ENCODE results near the gene XRN1.
"Not testable (repeated sequence)": the region's sequence is repeated elsewhere in the genome, so short reads cannot be mapped to it uniquely, and the experiment has no call there.

The XRN1 gene

GRCh38 chr3:142447852-142448823 is at the start of gene XRN1:
TSS of gene XRN1 (minus strand) at chr3:142448037. CDS start at chr3:142447944, 93 bp downstream.
- peak; percentile 89 for DNase-seq (ENCODE audit: low spot score)

DNA sequence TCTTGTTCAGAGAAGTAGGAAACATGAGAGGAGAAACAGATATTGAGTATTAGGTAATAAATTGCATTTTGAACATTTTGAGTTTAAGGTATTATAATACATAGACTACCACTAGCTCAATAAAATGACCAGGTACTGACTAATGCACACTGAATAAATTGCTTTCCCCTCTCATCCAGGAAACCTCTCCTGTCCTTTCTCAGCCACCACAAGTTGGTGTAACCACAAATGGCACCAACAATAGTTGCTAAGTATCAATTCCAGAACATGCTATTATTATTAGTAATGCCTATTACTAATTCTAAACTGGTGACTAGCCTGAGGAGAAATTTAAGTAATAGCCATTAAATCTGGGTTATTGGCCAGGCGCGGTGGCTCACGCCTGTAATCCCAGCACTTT is 47.3 kb upstream of the XRN1 start:
- no peak for DNase-seq (ENCODE audit: low spot score)

GRCh38 chr3:142492184-142492583 is 44.3 kb upstream of the XRN1 start:
- no peak for DNase-seq (ENCODE audit: low spot score)

- no peak for DNase-seq (ENCODE audit: low spot score)
Measured at GRCh38 chr3:142489572-142490323, 41.9 kb upstream of the XRN1 start.

DNA sequence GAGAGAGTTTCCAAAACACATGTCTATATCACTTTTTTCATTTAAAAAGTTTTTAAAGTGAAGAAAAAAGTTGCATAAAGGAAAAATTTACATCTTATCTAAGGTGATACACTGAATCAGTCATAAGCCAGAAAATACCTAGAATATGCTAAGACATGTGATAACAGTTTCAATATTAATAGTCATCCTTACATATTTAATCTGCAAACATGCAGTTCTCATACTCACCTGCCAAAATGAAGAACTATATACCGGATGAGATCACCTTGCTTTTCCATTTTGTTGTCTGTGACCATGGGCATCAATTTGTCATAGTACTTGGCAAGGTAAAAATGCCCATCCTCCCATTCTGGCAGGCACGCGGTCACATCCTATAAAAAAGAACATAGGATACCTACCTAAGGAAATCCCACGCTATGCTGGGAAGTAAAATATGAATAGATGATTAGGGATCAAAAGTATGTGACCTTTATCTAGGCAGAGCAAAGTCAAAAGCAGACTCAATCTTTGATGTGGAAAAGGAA is 37.1 kb upstream of the XRN1 start:
- no peak for DNase-seq (ENCODE audit: low spot score)

GRCh38 chr3:142481196-142481595 is 33.4 kb upstream of the XRN1 start:
- no peak for DNase-seq (ENCODE audit: low spot score)

GRCh38 chr3:142470826-142471225 is 23.0 kb upstream of the XRN1 start:
- DNase-seq (ENCODE audit: low spot score), result no peak

GRCh38 chr3:142468456-142468855 is 20.6 kb upstream of the XRN1 start:
- no peak for DNase-seq (ENCODE audit: low spot score)

DNA sequence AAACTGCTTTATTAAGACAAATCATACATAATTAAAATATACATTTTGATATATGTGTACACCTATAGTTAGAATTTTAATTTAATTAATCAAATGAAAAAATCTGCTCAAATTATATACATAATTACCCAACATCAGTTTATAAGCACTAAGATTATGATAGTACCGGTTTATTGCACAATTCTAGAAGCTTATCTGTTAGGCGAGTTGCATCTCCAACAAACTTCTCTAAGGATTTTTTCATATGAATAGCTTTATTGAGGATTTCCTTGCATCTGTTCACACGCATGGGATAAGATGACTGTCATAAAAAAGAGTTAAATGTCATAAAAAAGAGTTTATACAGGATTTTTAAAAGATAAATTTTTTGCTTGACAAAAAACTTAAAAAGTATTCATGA is 19.9 kb upstream of the XRN1 start:
- DNase-seq (ENCODE audit: low spot score), result no peak

- DNase-seq (ENCODE audit: low spot score), result no peak
Measured at GRCh38 chr3:142460689-142461088, 12.9 kb upstream of the XRN1 start.

DNA sequence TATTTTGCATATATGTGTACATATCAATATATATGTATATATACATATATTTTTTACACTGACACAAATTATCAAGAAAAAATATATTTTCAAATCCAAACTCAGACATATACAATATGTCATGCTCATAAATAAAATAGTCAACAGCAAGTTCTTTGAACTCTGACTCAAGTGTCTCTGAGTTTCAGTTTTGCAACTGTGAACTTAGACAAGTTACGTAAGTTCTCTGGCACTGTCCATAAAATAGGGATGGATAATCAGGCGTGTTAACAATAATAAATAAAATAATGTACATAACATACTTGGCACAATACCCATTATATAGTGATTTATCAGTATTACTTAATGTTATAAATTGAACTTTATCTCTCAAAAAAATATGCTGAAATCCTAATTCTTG is 12.1 kb upstream of the XRN1 start:
- no peak for DNase-seq (ENCODE audit: low spot score)

DNA sequence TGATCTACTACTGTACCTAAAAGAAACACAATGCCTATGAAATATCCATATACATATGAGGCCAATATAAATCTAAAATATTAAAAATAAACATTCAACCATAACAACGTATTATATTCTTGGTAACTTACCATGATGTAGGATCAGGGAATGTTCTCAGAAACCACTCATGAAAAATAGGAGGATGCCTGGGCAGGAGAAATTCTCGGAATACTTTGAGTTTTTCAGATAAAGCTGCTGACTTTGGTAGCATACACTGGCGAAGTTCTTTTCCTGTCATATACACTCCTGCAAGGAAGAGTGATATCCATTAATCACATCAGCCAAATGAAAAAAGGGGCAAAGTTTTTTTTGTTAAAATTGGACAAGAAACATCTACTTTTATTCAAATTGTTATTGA is 11.3 kb upstream of the XRN1 start:
- no peak for DNase-seq (ENCODE audit: low spot score)

DNA sequence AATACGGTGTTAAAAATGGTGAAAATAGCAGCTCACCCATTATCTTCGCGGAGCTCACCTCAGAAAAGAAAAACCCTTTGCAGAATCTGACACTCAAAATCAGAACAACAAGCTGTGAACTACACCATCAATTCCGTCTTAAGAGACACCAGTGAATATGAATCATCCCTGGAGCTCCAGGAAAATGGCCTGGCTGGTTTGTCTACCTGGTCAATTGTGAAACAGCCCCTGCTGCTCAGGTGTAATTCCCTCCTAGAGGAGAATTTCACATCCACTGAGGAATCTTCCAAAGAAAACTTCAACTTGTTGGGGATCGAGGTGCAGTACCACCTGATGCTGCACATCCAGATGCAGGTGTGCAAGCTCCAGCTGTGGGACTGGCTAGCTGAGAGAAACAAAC is 3.0 kb upstream of the XRN1 start:
- no peak for DNase-seq (ENCODE audit: low spot score)

DNA sequence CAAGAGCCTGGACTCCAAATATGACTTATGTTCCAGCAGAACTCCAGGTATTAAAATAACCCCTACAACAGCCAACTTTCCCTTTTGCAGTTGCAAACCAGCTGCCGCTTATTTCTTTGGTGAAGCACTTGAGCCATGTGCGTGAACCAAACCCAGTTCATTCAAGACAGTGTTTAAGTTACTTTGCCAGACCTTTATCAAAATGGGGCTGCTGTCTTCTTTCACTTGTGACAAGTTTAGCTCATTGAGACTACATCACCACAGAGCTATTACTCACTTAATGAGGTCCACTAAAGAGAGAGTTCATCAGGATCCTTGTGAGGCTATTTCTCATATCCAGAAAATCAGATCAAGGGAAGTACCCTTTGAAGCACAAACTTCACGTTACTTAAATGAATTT is 2.4 kb upstream of the XRN1 start:
- no peak for DNase-seq (ENCODE audit: low spot score)

GRCh38 chr3:142447301-142447851 is 461 bp downstream of the XRN1 start:
- DNase-seq (ENCODE audit: low spot score), result peak; percentile 56

DNA sequence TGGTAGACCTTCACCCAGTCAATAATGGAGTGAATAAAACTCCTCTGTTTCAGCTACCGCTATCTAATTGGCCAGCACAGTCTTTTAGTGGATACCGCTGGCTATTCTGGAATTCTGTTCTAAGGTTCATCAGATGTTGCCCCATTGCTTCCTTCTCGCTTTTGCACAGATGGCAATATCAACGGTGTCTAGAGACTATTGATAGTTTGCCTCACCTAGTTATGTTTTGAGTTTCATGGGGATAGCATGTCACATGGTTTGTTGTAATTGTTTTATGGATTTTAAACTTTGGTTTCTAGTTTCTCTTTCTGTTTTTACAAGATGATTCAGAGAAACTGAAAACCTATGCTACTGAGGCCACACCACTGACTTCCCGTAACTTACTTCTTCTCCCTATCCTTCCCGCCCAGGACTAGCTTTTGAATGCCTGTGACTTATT is 2.0 kb downstream of the XRN1 start:
- no peak for DNase-seq (ENCODE audit: low spot score)

DNA sequence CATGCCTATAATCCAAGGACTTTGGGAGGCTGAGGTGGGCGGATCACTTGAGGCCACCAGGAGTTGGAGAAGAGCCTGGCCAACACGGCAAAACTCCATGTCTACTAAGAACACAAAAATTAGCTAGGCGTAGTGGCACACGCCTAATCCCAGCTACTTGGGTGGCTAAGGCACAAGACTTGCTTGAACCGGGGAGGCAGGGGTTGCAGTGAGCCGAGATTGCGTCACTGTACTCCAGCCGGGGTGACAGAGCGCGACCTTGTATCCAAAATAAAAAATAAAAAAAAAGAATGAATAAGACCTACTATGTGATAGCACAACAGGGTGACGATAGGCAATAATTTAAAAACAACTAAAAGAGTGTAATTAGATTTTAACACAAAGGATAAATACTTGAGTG is 3.5 kb downstream of the XRN1 start:
- DNase-seq (ENCODE audit: low spot score), result no peak

DNA sequence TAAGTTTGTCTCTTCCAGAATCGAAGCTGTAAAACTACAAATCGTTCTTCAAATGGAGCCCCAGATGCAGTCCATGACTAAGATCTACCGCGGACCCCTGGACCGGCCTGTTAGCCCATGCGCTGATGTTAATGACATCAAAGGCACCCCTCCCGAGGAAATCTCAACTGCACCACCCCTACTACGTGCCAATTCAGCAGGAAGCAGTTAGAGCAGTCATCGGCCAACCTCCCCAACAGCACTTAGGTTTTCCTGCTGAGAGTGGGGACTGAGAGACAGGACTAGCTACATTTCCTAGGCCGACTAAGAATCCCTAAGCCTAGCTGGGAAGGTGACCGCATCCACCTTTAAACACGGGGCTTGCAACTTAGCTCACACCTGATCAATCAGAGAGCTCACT is 4.8 kb downstream of the XRN1 start:
- not testable (repeated sequence) for DNase-seq (ENCODE audit: low spot score)

- DNase-seq (ENCODE audit: low spot score), result not testable (repeated sequence)
Measured at GRCh38 chr3:142439499-142440220, 8.2 kb downstream of the XRN1 start.

DNA sequence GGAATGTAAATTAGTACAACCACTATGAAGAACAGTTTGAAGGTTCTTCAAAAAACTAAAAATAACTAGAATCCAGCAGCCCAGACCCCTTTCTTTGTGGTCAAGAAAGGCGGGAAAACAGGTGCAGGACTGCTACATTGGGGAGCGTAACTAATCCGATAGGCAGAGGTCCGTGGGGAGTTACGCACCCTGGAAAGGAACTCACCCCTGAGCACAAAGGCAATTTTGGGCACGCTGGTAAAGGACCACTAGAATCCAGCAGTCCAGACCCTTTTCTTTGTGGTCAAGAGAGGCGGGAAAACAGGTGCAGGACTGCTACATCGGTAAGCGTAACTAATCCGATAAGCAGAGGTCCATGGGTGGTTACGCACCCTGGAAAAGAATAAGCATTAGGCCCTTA is 9.7 kb downstream of the XRN1 start:
- not testable (repeated sequence) for DNase-seq (ENCODE audit: low spot score)

DNA sequence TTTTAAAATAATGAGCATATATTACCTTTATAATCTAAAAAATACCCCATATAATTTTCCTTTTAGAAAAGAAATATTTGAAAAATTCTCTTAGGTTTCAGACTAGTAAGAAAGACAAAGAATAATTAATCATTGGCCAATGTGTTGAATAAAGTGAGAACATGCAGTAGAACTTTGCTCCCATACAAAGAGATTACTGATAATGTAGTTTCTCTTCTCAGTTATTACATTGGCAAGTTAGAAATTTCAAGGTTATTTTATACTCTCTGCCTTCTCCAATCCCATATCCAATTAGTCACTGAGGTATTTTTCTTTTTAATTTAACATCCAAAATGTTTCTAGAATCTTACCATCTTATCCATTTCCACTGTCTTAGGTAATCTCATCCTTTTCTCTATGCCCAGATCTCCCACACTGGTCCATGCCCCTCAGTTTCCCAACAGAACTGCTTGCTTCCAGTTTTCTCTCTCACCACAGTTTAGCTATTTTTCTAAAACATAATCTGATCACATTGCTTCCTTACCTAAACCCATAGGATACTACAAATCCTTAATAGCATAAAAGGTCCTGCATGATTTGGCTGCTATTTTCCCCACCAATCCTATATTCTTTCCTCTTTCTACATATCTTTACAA is 10.8 kb downstream of the XRN1 start:
- DNase-seq (ENCODE audit: low spot score), result no peak
